ENCODE measurements around the gene VILL.
"Not testable (repeated sequence)": the region's sequence is repeated elsewhere in the genome, so short reads cannot be mapped to it uniquely, and the experiment has no call there.

The VILL gene

GRCh38 chr3:37987315-37987697 lies 3.3 kb upstream of the VILL start:
- DNase-seq, result no peak

- DNase-seq, result no peak
Measured at GRCh38 chr3:37987751-37988179, 2.8 kb upstream of the VILL start.

GRCh38 chr3:37988376-37988775 lies 2.2 kb upstream of the VILL start:
- not testable (repeated sequence) for DNase-seq

- no peak for DNase-seq
Measured at GRCh38 chr3:37988931-37989525, 1.6 kb upstream of the VILL start.

- no peak for DNase-seq
Measured at GRCh38 chr3:37989821-37990480, 635 bp upstream of the VILL start.

- no peak for DNase-seq
Measured at GRCh38 chr3:37991109-37991508, 523 bp downstream of the VILL start.

- DNase-seq, result no peak
Measured at GRCh38 chr3:37991823-37992222, 1.2 kb downstream of the VILL start.

- no peak for DNase-seq
Measured at GRCh38 chr3:37992271-37993066, 1.9 kb downstream of the VILL start.

- no peak for DNase-seq
Measured at GRCh38 chr3:37993067-37993455, 2.5 kb downstream of the VILL start.

- no peak for DNase-seq
Measured at GRCh38 chr3:37993460-37993819, 2.9 kb downstream of the VILL start.

GRCh38 chr3:37993820-37994638 lies 3.4 kb downstream of the VILL start:
- peak; percentile 73 for DNase-seq

GRCh38 chr3:37994639-37994972 lies 4.0 kb downstream of the VILL start:
- DNase-seq, result no peak

GRCh38 chr3:37995652-37996641 lies 5.4 kb downstream of the VILL start:
- peak; percentile 53 for DNase-seq

GRCh38 chr3:37996785-37997301 lies 6.3 kb downstream of the VILL start:
- DNase-seq, result peak; percentile 87

- no peak for DNase-seq
Measured at GRCh38 chr3:37997342-37997741, 6.8 kb downstream of the VILL start.

GRCh38 chr3:37997791-37998370 lies 7.3 kb downstream of the VILL start:
- no peak for DNase-seq

- DNase-seq, result no peak
Measured at GRCh38 chr3:37999836-38000235, 9.2 kb downstream of the VILL start.

GRCh38 chr3:38000242-38000916 lies 9.8 kb downstream of the VILL start:
- no peak for DNase-seq

- no peak for DNase-seq
Measured at GRCh38 chr3:38000965-38001455, 10.4 kb downstream of the VILL start.

- no peak for DNase-seq
Measured at GRCh38 chr3:38001456-38002081, 11.0 kb downstream of the VILL start.

All from CD4-positive, alpha-beta T cell treated with Interleukin-6 for 4 hours (primary cell).